K562 (cell line): ENCODE results near the gene SIMC1. TPM values are rescaled to one million over a fixed set of nuclear protein-coding genes. Genes with fewer than 3 reads are reported as not detected.
"Not testable (repeated sequence)": the region's sequence is repeated elsewhere in the genome, so short reads cannot be mapped to it uniquely, and the experiment has no call there.

Source experiments
- ATAC-seq: fragments of 200-7000 bp; cut with Tn5 transposase; 3 replicates; pipeline ENCODE4 v1.9.1; 2020; ENCODE audit warnings: moderate library complexity
- BruUV-seq: library from RNA; stranded (reverse); fragments of 400-500 nt; replicated peaks from 2 replicates; lab custom pipeline; 2021; lab: Mats Ljungman, UMichigan
- CTCF ChIA-PET: fragments of 300-600 bp; formaldehyde crosslinking; extraction: SDS; loops from one replicate; lab custom pipeline; 2021; ENCODE audit warnings: low intra/inter-chr PET ratio; lab: Yijun Ruan, JAX
- POLR2A ChIA-PET: fragments of 300-600, 350-650 bp; sonication (Branson Sonifier 250); formaldehyde crosslinking; extraction: SDS; loops from one replicate; lab custom pipeline; 2021; ENCODE audit warnings: antibody characterized with exemption, inconsistent platforms; lab: Yijun Ruan, JAX
- DNase-seq, 4 experiments: peaks; one replicate each; pipeline versions ENCODE4 v3.0.0 to v3.0.0-alpha.2; 2011 to 2018; ENCODE audit warnings: low spot score in 3 of 4, mixed read lengths in 3 of 4; ENCODE audit errors: extremely low read depth in 1 of 4
- FAIRE-seq: peaks from 2 replicates; lab custom pipeline; 2011; peaks lifted over from hg19 to GRCh38; lab: Jason Lieb, UNC
- H2AFZ ChIP-seq: 2 replicates; pipeline ENCODE4 v1.6.0; 2011; ENCODE audit warnings: low read depth, low read length, control low read depth, inconsistent platforms
- H3K27ac ChIP-seq: fragments of 200-600 bp; 3 replicates; pipeline ENCODE4 v1.8.0; 2011; ENCODE audit warnings: low read depth, mild to moderate bottlenecking, control low read depth, inconsistent platforms, low read length, moderate library complexity, mixed read lengths; ENCODE audit errors: extremely low read depth
- H3K27me3 ChIP-seq, 2 experiments: fragments of 300-600 bp in 1 of 2; 2 replicates in 1 of 2; 3 replicates in 1 of 2; pipeline versions ENCODE4 v1.6.0 to v1.8.0; 2011; ENCODE audit warnings: inconsistent platforms in 2 of 2, low read length in 2 of 2, mild to moderate bottlenecking in 1 of 2, mixed read lengths in 1 of 2, moderate library complexity in 1 of 2; ENCODE audit not compliant: control insufficient read depth in 2 of 2, insufficient read depth in 2 of 2
- H3K36me3 ChIP-seq: fragments of 300-600 bp; 3 replicates; pipeline ENCODE4 v1.8.0; 2011; ENCODE audit warnings: mild to moderate bottlenecking, low read length, inconsistent platforms; ENCODE audit not compliant: control insufficient read depth, insufficient read depth
- H3K4me1 ChIP-seq, 2 experiments: fragments of 200-600 bp in 1 of 2; replicated peaks in 1 of 2; 2 replicates in 1 of 2; 3 replicates in 1 of 2; pipeline versions ENCODE4 v1.5.1 to v1.8.0; 2011; ENCODE audit warnings: inconsistent platforms in 2 of 2, low read length in 2 of 2, mild to moderate bottlenecking in 1 of 2, mixed read lengths in 1 of 2, moderate library complexity in 1 of 2; ENCODE audit not compliant: control insufficient read depth in 2 of 2, insufficient read depth in 2 of 2
- H3K4me2 ChIP-seq: 2 replicates; pipeline ENCODE4 v1.6.1; 2011; ENCODE audit warnings: low read length, control low read depth, inconsistent platforms, mixed read lengths; ENCODE audit not compliant: insufficient read depth
- H3K4me3 ChIP-seq: fragments of 200-600 bp; sonication (generic), shearing (Covaris generic); 2 replicates; pipeline ENCODE4 v1.5.1; 2016; ENCODE audit warnings: control low read depth, inconsistent platforms
- H3K79me2 ChIP-seq: fragments of 200-600 bp; 3 replicates; pipeline ENCODE4 v1.8.0; 2011; ENCODE audit warnings: low read length, inconsistent platforms; ENCODE audit not compliant: control insufficient read depth, insufficient read depth
- H3K9ac ChIP-seq, 2 experiments: 2 replicates each; pipeline versions ENCODE4 v1.6.0 to v1.6.1; 2011; ENCODE audit warnings: low read depth in 2 of 2, low read length in 2 of 2, control low read depth in 1 of 2, inconsistent platforms in 1 of 2, mild to moderate bottlenecking in 1 of 2, mixed read lengths in 1 of 2; ENCODE audit not compliant: insufficient read depth in 1 of 2
- H3K9me1 ChIP-seq: one replicate; pipeline ENCODE4 v1.6.0; 2011; ENCODE audit warnings: inconsistent platforms, mild to moderate bottlenecking, low read length, moderate library complexity; ENCODE audit not compliant: control insufficient read depth, insufficient read depth
- H3K9me3 ChIP-seq: replicated peaks from 2 replicates; pipeline ENCODE4 v1.5.1; 2011; ENCODE audit warnings: low read depth, low read length, inconsistent platforms; ENCODE audit not compliant: control insufficient read depth, insufficient read depth
- H4K20me1 ChIP-seq: replicated peaks from 2 replicates; pipeline ENCODE4 v1.6.1; 2011; ENCODE audit warnings: low read length, inconsistent platforms, mixed read lengths; ENCODE audit not compliant: control insufficient read depth, insufficient read depth
- ILK ChIP-seq: fragments of 450-650 bp; IDR thresholded peaks from 2 replicates; pipeline ENCODE4 v1.6.1; 2016; ENCODE audit warnings: missing genetic modification characterization, low read depth, mild to moderate bottlenecking, missing compliant biosample characterization, moderate library complexity, borderline replicate concordance
- L3MBTL2 ChIP-seq: fragments of 450-650 bp; IDR thresholded peaks from 2 replicates; pipeline ENCODE4 v1.6.1; 2016; ENCODE audit warnings: mild to moderate bottlenecking, moderate library complexity
- MTF1 ChIP-seq: fragments of 250-450 bp; sonication (Bioruptor Pico); IDR thresholded peaks from 2 replicates; pipeline ENCODE4 v1.9.0; 2021; ENCODE audit warnings: moderate library complexity, mild to moderate bottlenecking, inconsistent platforms, borderline replicate concordance
- ZNF780A ChIP-seq: fragments of 250-450 bp; sonication (Bioruptor Pico); IDR thresholded peaks from 2 replicates; pipeline ENCODE4 v1.5.0; 2021; ENCODE audit warnings: mild to moderate bottlenecking
- WGBS: fragments of 100-300 bp; shearing (Covaris generic); methylation state at CpG from one replicate; pipeline ENCODE4 v1.1.6; 2016; ENCODE audit warnings: low coverage, mixed read lengths; ENCODE audit not compliant: insufficient coverage; ENCODE audit errors: missing lambda C conversion rate; 5-methylcytosine and 5-hydroxymethylcytosine counted together
- in situ Hi-C: fragments of 300-500 bp; cut with MboI; formaldehyde crosslinking; loops from 4 replicates; pipeline ENCODE4 v1.15.0; 2018; ENCODE audit warnings: inconsistent platforms, mixed read lengths
- intact Hi-C: fragments of 100-400 bp; cut with micrococcal nuclease; formaldehyde crosslinking; loops from 2 replicates; pipeline ENCODE4 v1.14.2; 2022
- polyA plus RNA-seq, 8 experiments: library from polyadenylated mRNA; depleted of rRNA in 4 of 8; stranded (reverse) in 5 of 8; unstranded in 3 of 8; fragments of >200 nt; fragmentation: Nextera tagmentation in 2 of 8; fragmentation: Illumina TruSeq in 1 of 8; extraction: Ambion mirVana in 2 of 8; extraction: Trizol in 1 of 8; gene quantifications; 2 replicates each; pipeline versions ENCODE4 v1.2.1 to v1.2.3, GENCODE V29; 2011 to 2014; ENCODE audit warnings: inconsistent platforms in 1 of 8, missing spikeins in 1 of 8
- total RNA-seq, 7 experiments: library from RNA; depleted of rRNA in 6 of 7; stranded (reverse); fragments of >200 nt in 6 of 7; fragmentation: Illumina TruSeq in 2 of 7; extraction: Trizol in 2 of 7; gene quantifications; 2 replicates each; pipeline versions ENCODE4 v1.2.1 to v1.2.3, GENCODE V29; 2011 to 2021; ENCODE audit warnings: low replicate concordance in 1 of 7
- TF ChIP-seq, protein P1 (sequence below): fragments of 450-650 bp; IDR thresholded peaks from 2 replicates; pipeline ENCODE4 v1.6.1; 2016; ENCODE audit warnings: missing biosample characterization, missing genetic modification characterization

Gene SIMC1
- total and polyA plus RNA-seq, 9 of the 15 experiments (the other 6 are each of a cell fraction or from before 2014, with no cell fraction given): 7.2 to 36.3 (median 14.7) TPM

DNA sequence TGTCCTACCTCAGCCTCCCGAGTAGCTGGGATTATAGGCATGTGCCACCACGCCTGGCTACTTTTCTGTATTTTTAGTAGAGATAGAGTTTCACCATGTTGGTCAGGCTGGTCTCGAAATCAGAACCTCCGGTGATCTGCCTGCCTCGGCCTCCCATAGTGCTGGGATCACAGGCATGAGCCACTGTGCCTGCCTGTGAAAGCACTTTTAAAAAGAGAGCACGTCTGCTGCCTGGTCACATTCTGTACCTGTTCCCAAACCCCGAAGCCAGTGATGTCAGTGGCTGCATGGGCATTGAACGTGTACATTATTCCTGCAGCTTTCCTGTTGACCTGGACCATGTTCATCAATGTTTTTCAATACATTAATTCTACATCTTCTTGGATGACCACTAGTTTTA is 35.1 kb upstream of the SIMC1 start (continued):
- TF ChIP-seq ILK (tag) (no peak), L3MBTL2 (no peak), ZNF780A (CRISPR knock-in tag) (no peak), MTF1 (no peak)
- TF ChIP-seq, protein P1, sequence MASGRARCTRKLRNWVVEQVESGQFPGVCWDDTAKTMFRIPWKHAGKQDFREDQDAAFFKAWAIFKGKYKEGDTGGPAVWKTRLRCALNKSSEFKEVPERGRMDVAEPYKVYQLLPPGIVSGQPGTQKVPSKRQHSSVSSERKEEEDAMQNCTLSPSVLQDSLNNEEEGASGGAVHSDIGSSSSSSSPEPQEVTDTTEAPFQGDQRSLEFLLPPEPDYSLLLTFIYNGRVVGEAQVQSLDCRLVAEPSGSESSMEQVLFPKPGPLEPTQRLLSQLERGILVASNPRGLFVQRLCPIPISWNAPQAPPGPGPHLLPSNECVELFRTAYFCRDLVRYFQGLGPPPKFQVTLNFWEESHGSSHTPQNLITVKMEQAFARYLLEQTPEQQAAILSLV (tag): no peak
- TF ChIP-seq, all 486 proteins: peak for 0

DNA sequence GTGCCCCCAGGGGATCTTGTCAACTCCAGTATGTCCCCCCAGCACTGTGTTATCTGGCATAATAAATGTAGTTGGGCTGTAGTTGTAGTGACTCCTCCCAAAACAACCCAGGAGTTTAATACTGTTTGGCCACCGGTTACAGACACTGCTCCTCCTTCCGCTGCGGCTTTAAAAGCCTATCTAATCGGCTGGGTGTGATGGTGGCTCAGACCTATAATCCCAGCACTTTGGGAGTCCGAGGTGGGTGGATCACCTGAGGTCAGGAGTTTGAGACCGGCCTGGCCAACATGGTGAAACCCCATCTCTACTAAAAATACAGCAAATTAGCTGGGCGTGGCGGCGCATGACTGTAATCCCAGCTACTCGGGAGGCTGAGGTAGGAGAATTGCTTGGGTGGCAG is 34.7 kb upstream of the SIMC1 start:
- H3K4me2 ChIP-seq, BruUV-seq, intact Hi-C loops, H3K4me3 ChIP-seq, H2AFZ ChIP-seq, CTCF ChIA-PET, H3K27me3 ChIP-seq, H3K79me2 ChIP-seq, H3K9me1 ChIP-seq, H3K9ac ChIP-seq, H3K36me3 ChIP-seq, H4K20me1 ChIP-seq, FAIRE-seq, DNase-seq, H3K27ac ChIP-seq, POLR2A ChIA-PET, H3K9me3 ChIP-seq: not testable (repeated sequence)
- in situ Hi-C loops: loop anchor here (5.0 kb wide), 1 partner anchor 1734 kb away; no protein-coding TSS in a partner anchor
- WGBS: 3% methylated on average over 8 of the region's 10 CpGs
- ATAC-seq: peak; percentile 80
- peaks cover 0 to 19% of the 10 kb centered on the region in 2 experiments; a peak in 2 of 5 replicates for H3K4me1 ChIP-seq
